NCI-H748 (cell line): ENCODE data around the gene RAB40C.
A peak's percentile ranks its signal among the peaks of the same experiment; 100 is the strongest.

ENCODE experiments used
- DNase-seq: peaks from one replicate; lab custom pipeline; 2025; ENCODE audit not compliant: unreplicated experiment; lab: John Stamatoyannopoulos, UW

RAB40C gene

DNA sequence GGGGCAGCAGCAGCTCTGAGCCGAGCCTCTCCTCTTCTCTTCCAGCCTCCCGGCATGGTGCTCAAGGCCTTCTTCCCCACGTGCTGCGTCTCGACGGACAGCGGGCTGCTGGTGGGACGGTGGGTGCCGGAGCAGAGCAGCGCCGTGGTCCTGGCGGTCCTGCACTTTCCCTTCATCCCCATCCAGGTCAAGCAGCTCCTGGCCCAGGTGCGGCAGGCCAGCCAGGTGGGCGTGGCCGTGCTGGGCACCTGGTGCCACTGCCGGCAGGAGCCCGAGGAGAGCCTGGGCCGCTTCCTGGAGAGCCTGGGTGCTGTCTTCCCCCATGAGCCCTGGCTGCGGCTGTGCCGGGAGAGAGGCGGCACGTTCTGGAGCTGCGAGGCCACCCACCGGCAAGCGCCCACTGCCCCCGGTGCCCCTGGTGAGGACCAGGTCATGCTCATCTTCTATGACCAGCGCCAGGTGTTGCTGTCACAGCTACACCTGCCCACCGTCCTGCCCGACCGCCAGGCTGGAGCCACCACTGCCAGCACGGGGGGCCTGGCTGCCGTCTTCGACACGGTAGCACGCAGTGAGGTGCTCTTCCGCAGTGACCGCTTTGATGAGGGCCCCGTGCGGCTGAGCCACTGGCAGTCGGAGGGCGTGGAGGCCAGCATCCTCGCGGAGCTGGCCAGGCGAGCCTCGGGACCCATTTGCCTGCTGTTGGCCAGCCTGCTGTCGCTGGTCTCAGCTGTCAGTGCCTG is 15.7 kb upstream of the RAB40C start:
- no peak for DNase-seq

- DNase-seq = no peak
These were observed 14.3 kb upstream of the RAB40C start for GRCh38 chr16:575354-576196.

DNA sequence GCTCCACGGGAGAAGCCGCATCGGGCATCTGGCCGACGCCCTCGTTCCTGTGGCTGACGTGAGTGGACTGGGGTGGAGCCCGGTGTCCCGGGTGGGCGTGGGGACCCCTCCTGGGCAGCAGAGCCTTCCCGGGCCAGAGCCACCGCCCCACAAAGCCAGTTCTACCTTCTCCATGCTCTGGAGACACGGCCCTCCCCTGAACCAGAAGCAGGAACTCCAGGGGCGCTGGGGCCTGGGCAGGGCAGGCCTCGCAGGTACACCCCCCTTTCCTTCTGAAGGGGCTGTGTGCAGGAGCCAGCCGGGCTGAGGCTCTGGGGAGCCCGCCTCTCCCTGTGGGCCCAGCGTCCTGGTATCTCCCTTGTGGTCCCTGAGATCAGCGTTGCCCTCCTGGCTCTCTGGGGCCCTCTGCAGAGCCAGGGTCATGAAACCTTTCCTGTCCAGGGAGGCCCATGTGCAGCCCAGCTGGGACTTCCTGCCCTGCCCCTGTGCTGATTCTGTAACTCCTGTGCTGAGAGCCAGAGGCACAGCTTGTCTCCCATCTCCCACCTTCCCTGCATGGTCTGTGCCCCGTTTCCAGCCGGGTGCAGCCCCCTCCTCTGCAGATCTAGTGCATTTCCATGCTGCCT is 13.6 kb upstream of the RAB40C start:
- DNase-seq = no peak

GRCh38 chr16:576823-577201 is 13.1 kb upstream of the RAB40C start:
- no peak for DNase-seq

GRCh38 chr16:577796-578195 is 12.1 kb upstream of the RAB40C start:
- no peak for DNase-seq

- DNase-seq = no peak
These were observed 11.5 kb upstream of the RAB40C start for GRCh38 chr16:578232-578869.

GRCh38 chr16:578870-579405 is 10.9 kb upstream of the RAB40C start:
- DNase-seq = peak; percentile 9

- no peak for DNase-seq
These were observed 9.5 kb upstream of the RAB40C start for GRCh38 chr16:580141-580945.

DNA sequence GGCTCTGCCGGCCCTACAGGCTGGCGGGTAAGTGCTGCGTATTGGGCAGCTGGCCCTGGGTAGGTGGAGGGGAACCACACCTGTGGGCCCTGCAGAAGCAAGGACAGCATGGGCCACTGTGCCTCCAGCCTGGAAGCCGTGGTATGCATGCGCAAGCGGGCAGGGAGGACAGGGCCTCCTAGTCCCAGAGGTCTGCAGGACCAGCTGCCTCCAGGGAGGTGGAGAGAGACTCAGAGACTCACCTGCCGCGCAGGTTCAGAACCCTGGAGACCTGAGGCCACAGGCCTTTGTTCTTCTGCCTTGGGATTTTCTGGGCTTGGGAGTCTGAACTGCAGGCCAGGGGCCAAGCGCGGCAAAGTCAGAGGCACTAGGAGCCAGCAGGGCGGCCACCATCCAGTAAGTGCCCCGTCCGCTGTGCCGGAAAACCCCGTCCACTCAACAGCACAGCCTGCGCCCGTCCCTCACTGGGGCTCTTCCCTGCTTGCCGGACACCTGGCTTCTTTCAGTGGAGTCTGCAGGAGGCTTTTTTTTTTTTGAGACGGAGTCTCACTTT is 8.8 kb upstream of the RAB40C start:
- DNase-seq = no peak

GRCh38 chr16:582218-582613 is 7.7 kb upstream of the RAB40C start:
- no peak for DNase-seq

- DNase-seq = no peak
These were observed 7.1 kb upstream of the RAB40C start for GRCh38 chr16:582614-583331.

- DNase-seq = peak; percentile 14
These were observed 6.4 kb upstream of the RAB40C start for GRCh38 chr16:583470-583814.

- peak; percentile 31 for DNase-seq
These were observed 5.9 kb upstream of the RAB40C start for GRCh38 chr16:583815-584591.

GRCh38 chr16:585351-585750 is 4.5 kb upstream of the RAB40C start:
- DNase-seq = peak; percentile 29

DNA sequence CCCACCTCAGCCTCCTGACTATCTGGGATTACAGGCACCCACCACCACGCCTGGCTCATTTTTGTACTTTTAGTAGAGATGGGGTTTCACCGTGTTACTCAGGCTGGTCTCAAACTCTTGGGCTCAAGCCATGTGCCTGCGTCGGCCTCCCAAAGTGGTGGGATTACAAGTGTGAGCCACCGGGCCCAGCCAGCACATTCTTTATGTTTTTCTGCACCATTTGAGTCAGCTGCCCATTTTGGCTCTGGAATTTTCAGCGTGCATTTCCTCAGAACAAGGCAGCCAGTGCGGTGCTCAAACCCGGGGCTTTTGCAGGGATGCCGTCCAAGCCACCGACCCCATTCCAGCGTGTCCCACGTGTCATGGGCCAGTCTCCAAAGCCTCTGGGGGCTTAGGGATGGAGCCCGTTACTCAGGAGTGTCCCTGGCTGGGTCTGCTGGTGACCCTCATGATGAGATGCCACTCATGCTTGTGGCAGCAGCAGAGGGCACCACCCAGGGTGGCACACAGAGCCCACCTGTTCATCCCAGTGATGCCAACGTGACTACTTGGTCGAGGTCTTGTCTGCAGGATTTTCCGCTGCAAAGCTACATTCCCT is 3.7 kb upstream of the RAB40C start:
- DNase-seq = no peak

- no peak for DNase-seq
These were observed 2.9 kb upstream of the RAB40C start for GRCh38 chr16:586645-587590.

DNA sequence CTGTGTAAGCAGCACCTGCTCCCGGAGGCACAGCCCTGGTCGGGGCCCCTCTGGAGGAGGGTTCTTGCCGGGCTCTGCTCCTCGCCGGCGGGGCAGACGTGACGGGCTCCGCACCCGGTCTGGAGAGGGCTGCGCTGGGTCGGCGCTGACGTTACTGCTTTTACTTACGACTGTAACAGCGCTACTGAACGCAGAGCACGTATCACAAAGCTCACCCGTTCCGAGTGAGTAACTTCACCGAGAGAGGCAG is 1.3 kb upstream of the RAB40C start:
- DNase-seq = peak; percentile 48
